Measurements from ENCODE around the gene SELENON.

SELENON gene

DNA sequence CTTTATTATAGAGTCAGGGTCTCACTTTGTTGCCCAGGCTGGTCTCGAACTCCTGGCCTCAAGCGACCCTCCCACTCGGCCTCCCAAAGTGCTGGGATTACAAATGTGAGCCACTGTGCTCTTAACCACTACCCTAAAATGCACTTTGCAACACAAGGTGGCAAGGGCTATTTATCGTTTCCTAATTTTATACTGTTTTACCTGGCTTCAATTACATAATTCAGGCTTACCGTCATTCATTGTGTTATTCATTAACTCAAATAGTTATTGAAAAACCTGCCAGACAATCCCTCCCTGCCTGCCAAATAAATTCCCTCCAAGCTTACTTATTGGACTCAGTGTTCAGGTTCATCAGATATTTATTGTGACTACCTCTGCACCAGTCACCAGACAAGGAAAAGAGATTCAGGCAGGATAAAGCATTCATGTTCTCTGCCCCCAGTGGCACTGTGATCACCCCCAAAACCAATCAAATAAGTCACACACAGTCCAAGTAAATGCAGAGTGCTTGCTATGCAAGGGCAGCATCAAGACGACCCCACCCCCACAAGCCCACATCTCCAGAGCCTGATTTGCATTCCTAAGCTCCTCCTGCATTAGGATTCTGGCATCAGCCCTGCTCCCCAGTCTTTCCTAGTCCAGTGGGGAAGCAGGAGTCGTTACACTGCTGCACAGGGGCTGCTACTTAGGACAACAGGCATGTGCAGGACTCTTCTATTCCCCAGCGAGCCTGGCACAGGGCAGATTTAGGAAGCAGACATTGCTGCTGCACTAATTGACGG lies 67.4 kb downstream of the SELENON start:
- in situ Hi-C loops (cut with HindIII; ENCODE audit: low pct_ligation_motif_present, low sequenced_read_pairs), result no loop called here

More for the DNA sequence above, 67.4 kb downstream of the SELENON start:
- peaks cover 12% of the 10 kb centered on the region for H3K36me3 ChIP-seq (replicated peaks)
- no peak overlapping the region for H3K4me3 ChIP-seq (ENCODE audit: low read depth, low read length)
- no peaks in the 10 kb centered on the region for H3K27me3 ChIP-seq (replicated peaks)
- no peak for TF ChIP-seq CTCF (IDR thresholded peaks at IDR 0.05; ENCODE audit: low read depth, low read length, missing control alignments)
- no peak for DNase-seq
- no peak overlapping the region for H3K27ac ChIP-seq

All from brain microvascular endothelial cell (primary cell).